Endothelial cell of umbilical vein (primary cell): ENCODE measurements around the gene KCTD14. TPM values are rescaled to one million over a fixed set of nuclear protein-coding genes. Genes with fewer than 3 reads are reported as not detected.

ENCODE experiments used
- BruUV-seq: library from RNA; stranded (reverse); fragments of 400-500 nt; replicated peaks from 2 replicates; lab custom pipeline; 2021; lab: Mats Ljungman, UMichigan
- CTCF ChIA-PET: fragments of 300-600, 350-600 bp; sonication (Branson Sonifier 250); formaldehyde crosslinking; loops from one replicate; lab custom pipeline; 2021; ENCODE audit warnings: antibody characterized with exemption, inconsistent platforms; lab: Charles Lee
- POLR2A ChIA-PET: fragments of 300-600, 350-600 bp; sonication (Branson Sonifier 250); formaldehyde crosslinking; loops from one replicate; lab custom pipeline; 2021; ENCODE audit warnings: antibody characterized with exemption, inconsistent platforms; lab: Charles Lee
- DNase-seq: peaks from one replicate; pipeline ENCODE4 v3.0.0-alpha.2; 2011; ENCODE audit warnings: low read depth, low spot score
- FAIRE-seq: peaks from 2 replicates; lab custom pipeline; 2011; peaks lifted over from hg19 to GRCh38; lab: Jason Lieb, UNC
- H2AFZ ChIP-seq: 2 replicates; pipeline ENCODE4 v1.6.0; 2012; ENCODE audit warnings: low read depth, low read length, control low read depth, inconsistent platforms
- H3K27ac ChIP-seq: 2 replicates; pipeline ENCODE4 v1.5.1; 2011; ENCODE audit warnings: low read depth, mild to moderate bottlenecking, control low read depth, low read length, moderate library complexity; ENCODE audit not compliant: insufficient read depth
- H3K27me3 ChIP-seq, 2 experiments: 2 replicates each; pipeline versions ENCODE4 v1.6.0 to v1.6.1; 2011; ENCODE audit warnings: low read length in 2 of 2, mixed read lengths in 1 of 2; ENCODE audit not compliant: control insufficient read depth in 2 of 2, insufficient read depth in 2 of 2
- H3K36me3 ChIP-seq, 2 experiments: 2 replicates in 1 of 2; 3 replicates in 1 of 2; pipeline ENCODE4 v1.5.1; 2011; ENCODE audit warnings: low read length in 2 of 2, mild to moderate bottlenecking in 1 of 2, moderate library complexity in 1 of 2; ENCODE audit not compliant: control insufficient read depth in 2 of 2, insufficient read depth in 2 of 2; ENCODE audit errors: extremely low read depth in 1 of 2
- H3K4me1 ChIP-seq: 3 replicates; pipeline ENCODE4 v1.5.1; 2011; ENCODE audit warnings: mild to moderate bottlenecking, low read length; ENCODE audit not compliant: control insufficient read depth, insufficient read depth; ENCODE audit errors: extremely low read depth
- H3K4me2 ChIP-seq: 2 replicates; pipeline ENCODE4 v1.6.1; 2011; ENCODE audit warnings: low read length, control low read depth, mixed read lengths; ENCODE audit not compliant: insufficient read depth
- H3K4me3 ChIP-seq, 3 experiments: fragments of 200-600 bp in 1 of 3; sonication (generic), shearing (Covaris generic) in 1 of 3; replicated peaks in 1 of 3; 2 replicates each; pipeline ENCODE4 v1.5.1; 2011 to 2016; ENCODE audit warnings: control low read depth in 3 of 3, low read length in 3 of 3, mild to moderate bottlenecking in 2 of 3, inconsistent platforms in 1 of 3, low read depth in 1 of 3, moderate library complexity in 1 of 3; ENCODE audit not compliant: insufficient read depth in 1 of 3
- H3K79me2 ChIP-seq: 2 replicates; pipeline ENCODE4 v1.6.0; 2012; ENCODE audit warnings: low read length, inconsistent platforms; ENCODE audit not compliant: control insufficient read depth, insufficient read depth
- H3K9ac ChIP-seq: replicated peaks from 2 replicates; pipeline ENCODE3; 2011; ENCODE audit warnings: low read length, control low read depth; ENCODE audit not compliant: insufficient read depth; ENCODE audit errors: extremely low read depth
- H3K9me1 ChIP-seq: replicated peaks from 3 replicates; pipeline ENCODE4 v1.6.0; 2011; ENCODE audit warnings: mild to moderate bottlenecking, low read length; ENCODE audit not compliant: control insufficient read depth, insufficient read depth; ENCODE audit errors: extremely low read depth
- H3K9me3 ChIP-seq: replicated peaks from 2 replicates; pipeline ENCODE4 v1.5.1; 2012; ENCODE audit warnings: low read length, inconsistent platforms; ENCODE audit not compliant: control insufficient read depth, insufficient read depth
- H4K20me1 ChIP-seq: replicated peaks from 2 replicates; pipeline ENCODE3; 2011; ENCODE audit warnings: mild to moderate bottlenecking, low read length; ENCODE audit not compliant: control insufficient read depth, insufficient read depth; ENCODE audit errors: extremely low read depth
- EZH2 ChIP-seq: IDR thresholded peaks from 2 replicates; pipeline ENCODE4 v1.6.1; 2012; ENCODE audit warnings: borderline replicate concordance, low read depth, mild to moderate bottlenecking, moderate library complexity, low read length, inconsistent platforms; ENCODE audit not compliant: severe bottlenecking
- FOS ChIP-seq: IDR thresholded peaks from 2 replicates; pipeline ENCODE4 v1.6.1; 2011; ENCODE audit warnings: mild to moderate bottlenecking, low read length, moderate library complexity, borderline replicate concordance; ENCODE audit not compliant: insufficient read depth
- GATA2 ChIP-seq: IDR thresholded peaks from 2 replicates; pipeline ENCODE4 v1.7.0; 2011; ENCODE audit warnings: low read depth, mild to moderate bottlenecking, moderate library complexity, mixed read lengths, low read length; ENCODE audit not compliant: insufficient read length, insufficient read depth
- JUN ChIP-seq: IDR thresholded peaks from 2 replicates; pipeline ENCODE4 v1.6.1; 2011; ENCODE audit warnings: borderline replicate concordance, low read depth; ENCODE audit not compliant: insufficient read length, insufficient read depth
- MYC ChIP-seq: IDR thresholded peaks from one replicate; pipeline ENCODE4 v1.6.1; 2011; ENCODE audit warnings: mild to moderate bottlenecking, low read depth, low read length
- POLR2A ChIP-seq: IDR thresholded peaks from 2 replicates; pipeline ENCODE4 v1.6.1; 2012; ENCODE audit warnings: low read depth, mild to moderate bottlenecking, control low read depth, low read length
- POLR2AphosphoS5 ChIP-seq: IDR thresholded peaks from 2 replicates; pipeline ENCODE4 v1.6.1; 2012; ENCODE audit warnings: low read depth, mild to moderate bottlenecking, control low read depth, low read length, moderate library complexity; ENCODE audit not compliant: insufficient read depth
- dilution Hi-C: fragments of 300-500 bp; cut with MboI; formaldehyde crosslinking; loops from one replicate; pipeline ENCODE4 v1.15.0; 2019; ENCODE audit warnings: low sequenced_read_pairs; ENCODE audit not compliant: extremely low pct_ligation_motif_present
- intact Hi-C: fragments of 100-400 bp; cut with micrococcal nuclease; formaldehyde crosslinking; loops from one replicate; pipeline ENCODE4 v1.10.0; 2022
- polyA plus RNA-seq, 4 experiments: library from polyadenylated mRNA; depleted of rRNA in 3 of 4; stranded (reverse) in 3 of 4; unstranded in 1 of 4; fragments of >200 nt; gene quantifications; 2 replicates each; pipeline versions ENCODE4 v1.2.1 to v1.2.3, GENCODE V29; 2011 to 2012; ENCODE audit warnings: missing spikeins in 1 of 4
- total RNA-seq: library from RNA; stranded (reverse); gene quantifications from 2 replicates; pipeline ENCODE4 v1.2.3, GENCODE V29; 2021
- TF ChIP-seq, protein P1 (sequence below): IDR thresholded peaks from 2 replicates; pipeline ENCODE4 v1.6.1; 2011; ENCODE audit not compliant: insufficient read depth, insufficient read length
- TF ChIP-seq, protein P2 (sequence below), 2 donors: IDR thresholded peaks; 1 replicate in 1 of 2; 2 replicates in 1 of 2; pipeline ENCODE4 v1.5.1; 2011; ENCODE audit warnings: low read length in 2 of 2, mild to moderate bottlenecking in 2 of 2, moderate library complexity in 2 of 2, control low read depth in 1 of 2, inconsistent platforms in 1 of 2, low read depth in 1 of 2; ENCODE audit not compliant: insufficient read depth in 1 of 2; ENCODE audit errors: extremely low read depth in 1 of 2

KCTD14 gene
- total and polyA plus RNA-seq, 2 donors (not counting 3 experiments of a cell fraction or from before 2014, with no cell fraction given): 0.57 to 1.8 TPM

DNA sequence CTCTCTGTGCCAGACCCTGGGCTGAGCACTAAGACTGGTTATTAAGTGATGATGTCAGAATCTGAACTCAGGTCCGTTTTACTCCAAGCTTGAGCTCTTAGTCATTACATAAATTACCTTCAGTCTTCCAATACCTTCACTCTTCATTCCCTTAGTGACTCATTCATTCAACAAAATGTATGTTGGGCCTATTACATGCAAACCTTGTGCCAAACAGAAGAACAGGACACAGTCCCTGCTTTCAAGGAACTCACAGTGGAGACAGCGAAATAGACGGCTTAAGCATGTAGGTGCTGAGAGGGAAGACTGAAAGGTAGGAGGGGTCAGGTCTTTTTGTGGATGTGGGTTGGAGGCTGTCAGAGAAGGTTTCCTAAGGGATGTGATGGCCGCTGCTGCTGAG is 3.3 kb downstream of the KCTD14 start:
- Histone ChIP-seq H3K27ac (no peak overlapping the region), H3K9me3 (no peaks in the 10 kb centered on the region), H3K9ac (no peak overlapping the region), H3K4me2 (no peak overlapping the region), H4K20me1 (no peaks in the 10 kb centered on the region), H3K79me2 (no peaks in the 10 kb centered on the region), H3K4me1 (peaks cover 5% of the 10 kb centered on the region), H3K9me1 (no peaks in the 10 kb centered on the region), H3K4me3 (no peak overlapping the region), H3K27me3 (no peaks in the 10 kb centered on the region), H2AFZ (no peak overlapping the region), H3K36me3 (no peaks in the 10 kb centered on the region)
- ChIA-PET POLR2A (no interaction called here), CTCF (interaction anchor here (3.4 kb wide), 1 partner anchor 26 kb away, joined by 12 read pairs; no protein-coding TSS in a partner anchor)
- TF ChIP-seq MYC (no peak), POLR2A (no peak), JUN (no peak), FOS (no peak), POLR2AphosphoS5 (no peak), EZH2 (no peak)
- TF ChIP-seq, protein P1, sequence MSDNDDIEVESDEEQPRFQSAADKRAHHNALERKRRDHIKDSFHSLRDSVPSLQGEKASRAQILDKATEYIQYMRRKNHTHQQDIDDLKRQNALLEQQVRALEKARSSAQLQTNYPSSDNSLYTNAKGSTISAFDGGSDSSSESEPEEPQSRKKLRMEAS: no peak
- intact Hi-C loops: no loop called here
- DNase-seq (no peak), FAIRE-seq (no peak)
- dilution Hi-C loops: no loop called here
- no TSS peak for BruUV-seq

DNA sequence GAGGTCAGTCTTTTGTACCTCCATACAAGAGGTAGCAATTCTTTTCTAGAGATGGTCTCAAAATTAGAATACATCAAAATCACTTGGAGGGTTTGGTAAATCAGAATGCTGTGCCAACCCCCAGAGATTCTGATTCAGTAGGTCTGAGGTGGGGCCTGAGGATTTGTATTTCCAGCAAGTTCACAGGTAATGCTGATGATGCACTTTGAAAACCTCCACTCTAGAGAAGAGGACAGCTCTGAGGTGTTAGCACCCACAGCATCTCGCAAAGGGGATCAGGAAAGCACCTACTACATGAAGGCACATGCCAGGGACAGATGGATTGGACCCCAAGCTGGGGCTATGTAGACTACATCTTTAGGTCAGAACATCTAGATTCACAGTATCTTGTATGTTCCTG is 7.2 kb downstream of the KCTD14 start:
- CTCF ChIA-PET: interaction anchor here (2.2 kb wide), 1 partner anchor 30 kb away, joined by 7 read pairs; no protein-coding TSS in a partner anchor
- Histone ChIP-seq H3K27me3 (no peaks in the 10 kb centered on the region), H3K9me1 (no peaks in the 10 kb centered on the region), H3K36me3 (no peaks in the 10 kb centered on the region), H4K20me1 (no peaks in the 10 kb centered on the region), H2AFZ (no peak overlapping the region), H3K9me3 (no peaks in the 10 kb centered on the region), H3K9ac (no peak overlapping the region), H3K4me3 (no peak overlapping the region), H3K4me2 (no peak overlapping the region), H3K4me1 (no peaks in the 10 kb centered on the region), H3K27ac (no peak overlapping the region), H3K79me2 (no peaks in the 10 kb centered on the region)
- POLR2A ChIA-PET: no interaction called here
- no peak for TF ChIP-seq EZH2
- TF ChIP-seq GATA2: no peak
- TF ChIP-seq FOS: no peak
- no peak for TF ChIP-seq POLR2A
- TF ChIP-seq POLR2AphosphoS5: no peak
- TF ChIP-seq, protein P2, sequence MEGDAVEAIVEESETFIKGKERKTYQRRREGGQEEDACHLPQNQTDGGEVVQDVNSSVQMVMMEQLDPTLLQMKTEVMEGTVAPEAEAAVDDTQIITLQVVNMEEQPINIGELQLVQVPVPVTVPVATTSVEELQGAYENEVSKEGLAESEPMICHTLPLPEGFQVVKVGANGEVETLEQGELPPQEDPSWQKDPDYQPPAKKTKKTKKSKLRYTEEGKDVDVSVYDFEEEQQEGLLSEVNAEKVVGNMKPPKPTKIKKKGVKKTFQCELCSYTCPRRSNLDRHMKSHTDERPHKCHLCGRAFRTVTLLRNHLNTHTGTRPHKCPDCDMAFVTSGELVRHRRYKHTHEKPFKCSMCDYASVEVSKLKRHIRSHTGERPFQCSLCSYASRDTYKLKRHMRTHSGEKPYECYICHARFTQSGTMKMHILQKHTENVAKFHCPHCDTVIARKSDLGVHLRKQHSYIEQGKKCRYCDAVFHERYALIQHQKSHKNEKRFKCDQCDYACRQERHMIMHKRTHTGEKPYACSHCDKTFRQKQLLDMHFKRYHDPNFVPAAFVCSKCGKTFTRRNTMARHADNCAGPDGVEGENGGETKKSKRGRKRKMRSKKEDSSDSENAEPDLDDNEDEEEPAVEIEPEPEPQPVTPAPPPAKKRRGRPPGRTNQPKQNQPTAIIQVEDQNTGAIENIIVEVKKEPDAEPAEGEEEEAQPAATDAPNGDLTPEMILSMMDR (IDR thresholded peaks at IDR 0.05; ENCODE audit: extremely low read depth in 1 of 2, insufficient read depth in 1 of 2, low read depth in 1 of 2, low read length in 2 of 2): no peak
- TF ChIP-seq JUN: no peak
- dilution Hi-C loops: no loop called here
- intact Hi-C loops: no loop called here
- no peak for DNase-seq
- no peak for FAIRE-seq
- no TSS peak for BruUV-seq
